ENCODE results near the gene MYO1G. TPM values are rescaled to one million over a fixed set of nuclear protein-coding genes. Genes with fewer than 3 reads are reported as not detected.

Gene MYO1G
- total RNA-seq, 1 experiment from 2014 or later = 0.57 TPM

- Histone ChIP-seq H3K18ac (ENCODE audit: insufficient read length, low read depth, low read length) (no peak overlapping the region), H2BK15ac (ENCODE audit: low read depth, low read length) (no peak overlapping the region), H3K79me2 (ENCODE audit: insufficient read depth, low read length) (no peaks in the 10 kb centered on the region), H3K79me1 (ENCODE audit: insufficient read depth, low read depth, low read length, poor library complexity, severe bottlenecking) (no peaks in the 10 kb centered on the region), H2AFZ (ENCODE audit: low read length) (no peak overlapping the region), H2BK120ac (ENCODE audit: low read depth, low read length, poor library complexity, severe bottlenecking) (no peak overlapping the region), H3K14ac (ENCODE audit: insufficient read depth, low read length) (no peak overlapping the region), H3K56ac (ENCODE audit: insufficient read length, low read depth, low read length) (no peak overlapping the region), H2AK5ac (ENCODE audit: insufficient read length, low read length) (no peak overlapping the region), H4K5ac (ENCODE audit: insufficient read length, low read depth, low read length) (no peak overlapping the region), H3K9me3 (ENCODE audit: control insufficient read depth, low read depth, low read length) (no peaks in the 10 kb centered on the region), H4K91ac (ENCODE audit: insufficient read length, low read depth, low read length) (no peak overlapping the region), H3K27me3 (ENCODE audit: insufficient read depth, low read length) (no peaks in the 10 kb centered on the region; the same call in 1 of the 2 replicates), H3K9ac (ENCODE audit: extremely low read depth, insufficient read length, low read length) (no peak overlapping the region), H2BK12ac (ENCODE audit: insufficient read length, low read depth, low read length) (no peak overlapping the region), H3K27ac (ENCODE audit: insufficient read length, low read depth, low read length) (no peak overlapping the region), H3K4me1 (ENCODE audit: insufficient read depth, low read length) (no peaks in the 10 kb centered on the region), H3K4ac (ENCODE audit: low read depth, low read length) (no peak overlapping the region), H4K20me1 (ENCODE audit: control insufficient read depth, insufficient read depth, insufficient read length) (no peaks in the 10 kb centered on the region), H3K23me2 (ENCODE audit: insufficient read length, low read depth, low read length, poor library complexity, severe bottlenecking) (no peaks in the 10 kb centered on the region), H3T11ph (ENCODE audit: low read length) (no peak overlapping the region), H3K4me2 (ENCODE audit: insufficient read depth, insufficient read length, low read length) (no peak overlapping the region), H3K23ac (ENCODE audit: insufficient read length, low read depth, low read length) (no peak overlapping the region), H2BK5ac (ENCODE audit: insufficient read length, low read length) (no peak overlapping the region), H4K8ac (replicated peaks; ENCODE audit: insufficient read length, low read depth, low read length) (no peak overlapping the region), H2BK20ac (ENCODE audit: low read depth, low read length, poor library complexity, severe bottlenecking) (no peak overlapping the region)
- Mint-ChIP-seq H3K4me1 (peaks cover 0 to 5% of the 10 kb centered on the region in 2 experiments; a peak in 3 of 4 replicates), H3K27me3 (ENCODE audit: low read depth) (peaks cover 17% of the 10 kb centered on the region), H3K4me3 (no peak overlapping the region; a peak in 1 of 5 replicates), H3K36me3 (ENCODE audit: insufficient read depth in 1 of 3, low read depth in 3 of 3) (no peaks in the 10 kb centered on the region; a peak in 1 of 7 replicates), H3K27ac (0 out of 7 replicates have a peak overlapping the region, but pooled peaks of 1 of the 3 experiments have one; percentile 28), H3K9me3 (no peaks in the 10 kb centered on the region)
- no CpG with 5 or more reads among the region's 16 CpGs for whole genome bisulfite sequencing (ENCODE audit: extremely low coverage, insufficient read length, low lambda C conversion rate)
- no peak for TF ChIP-seq CTCF (conservative IDR thresholded peaks at IDR 0.05)
- peak; percentile 17 for DNase-seq
Measured at GRCh38 chr7:44965441-44965903, 13.3 kb downstream of the MYO1G start.

All from H9 (cell line).